SH-SY5Y (cell line): ENCODE results near the gene CRTAC1.

Source experiments
- GATA2 ChIP-seq: IDR thresholded peaks from 2 replicates; pipeline ENCODE4 v1.6.1; 2011; ENCODE audit warnings: mild to moderate bottlenecking, low read depth, low read length
- GATA3 ChIP-seq: IDR thresholded peaks from 2 replicates; pipeline ENCODE4 v1.6.1; 2011; ENCODE audit warnings: low read depth, mild to moderate bottlenecking, low read length, moderate library complexity

DNA sequence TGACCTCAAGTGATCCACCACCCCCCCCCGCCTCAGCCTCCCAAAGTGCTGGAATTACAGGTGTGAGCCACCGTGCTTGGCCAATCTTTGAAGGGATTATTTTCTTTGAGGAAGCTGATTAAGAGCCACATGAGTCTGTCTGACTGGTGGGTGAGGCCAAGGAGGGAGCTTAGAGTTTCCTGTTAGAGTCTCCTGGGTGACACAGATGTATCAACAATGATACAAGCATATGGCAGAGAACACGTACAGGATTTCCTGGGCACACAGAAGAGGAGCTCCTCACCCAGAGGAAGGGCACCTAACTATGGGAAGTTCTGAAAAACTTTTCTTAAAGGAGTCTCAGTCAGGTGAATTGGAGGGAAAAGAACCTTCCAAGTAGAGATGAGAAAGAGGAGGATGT lies 111.4 kb downstream of the CRTAC1 start:
- TF ChIP-seq GATA2, result no peak
- no peak for TF ChIP-seq GATA3
